ENCODE results near the gene CLCN1.
"Not testable (repeated sequence)": the region's sequence is repeated elsewhere in the genome, so short reads cannot be mapped to it uniquely, and the experiment has no call there.

Gene CLCN1

GRCh38 chr7:143315776-143316175 lies at the start of gene CLCN1:
Gene CLCN1 (plus strand): TSS chr7:143316111. CDS start chr7:143316213, 102 bp downstream.
- DNase-seq (ENCODE audit: low spot score): no peak

GRCh38 chr7:143269251-143269650 lies 46.7 kb upstream of the CLCN1 start:
- no peak for DNase-seq (ENCODE audit: low spot score)

- DNase-seq (ENCODE audit: low spot score): no peak
Observed at GRCh38 chr7:143271240-143271639, 44.7 kb upstream of the CLCN1 start.

- DNase-seq (ENCODE audit: low spot score): no peak
Observed at GRCh38 chr7:143272871-143273270, 43.0 kb upstream of the CLCN1 start.

- no peak for DNase-seq (ENCODE audit: low spot score)
Observed at GRCh38 chr7:143279186-143280098, 36.5 kb upstream of the CLCN1 start.

- DNase-seq (ENCODE audit: low spot score): no peak
Observed at GRCh38 chr7:143280160-143280559, 35.8 kb upstream of the CLCN1 start.

- DNase-seq (ENCODE audit: low spot score): no peak
Observed at GRCh38 chr7:143280566-143280965, 35.3 kb upstream of the CLCN1 start.

GRCh38 chr7:143281529-143281928 lies 34.4 kb upstream of the CLCN1 start:
- DNase-seq (ENCODE audit: low spot score): no peak

GRCh38 chr7:143282124-143282523 lies 33.8 kb upstream of the CLCN1 start:
- no peak for DNase-seq (ENCODE audit: low spot score)

GRCh38 chr7:143283381-143283780 lies 32.5 kb upstream of the CLCN1 start:
- DNase-seq (ENCODE audit: low spot score): no peak

GRCh38 chr7:143284591-143285469 lies 31.1 kb upstream of the CLCN1 start, which contains the start of gene TMEM139:
Gene TMEM139 (plus strand): TSS chr7:143284958. CDS start chr7:143285958, 1,000 bp downstream.
- no peak for DNase-seq (ENCODE audit: low spot score)

GRCh38 chr7:143285470-143285778 lies 30.5 kb upstream of the CLCN1 start:
- DNase-seq (ENCODE audit: low spot score): no peak

GRCh38 chr7:143285806-143286521 lies 29.9 kb upstream of the CLCN1 start:
- DNase-seq (ENCODE audit: low spot score): no peak

GRCh38 chr7:143286522-143286890 lies 29.4 kb upstream of the CLCN1 start:
- DNase-seq (ENCODE audit: low spot score): no peak

GRCh38 chr7:143287339-143287934 lies 28.5 kb upstream of the CLCN1 start:
- no peak for DNase-seq (ENCODE audit: low spot score)

GRCh38 chr7:143287935-143288826 lies 27.7 kb upstream of the CLCN1 start, which contains the start of gene CASP2:
Gene CASP2 (plus strand): TSS chr7:143288351. CDS start chr7:143288456, 105 bp downstream.
- DNase-seq (ENCODE audit: low spot score): peak; percentile 100

- no peak for DNase-seq (ENCODE audit: low spot score)
Observed at GRCh38 chr7:143288836-143289235, 27.1 kb upstream of the CLCN1 start.

GRCh38 chr7:143289421-143289820 lies 26.5 kb upstream of the CLCN1 start:
- no peak for DNase-seq (ENCODE audit: low spot score)

GRCh38 chr7:143289888-143290287 lies 26.0 kb upstream of the CLCN1 start:
- not testable (repeated sequence) for DNase-seq (ENCODE audit: low spot score)

GRCh38 chr7:143290293-143290692 lies 25.6 kb upstream of the CLCN1 start:
- no peak for DNase-seq (ENCODE audit: low spot score)

GRCh38 chr7:143292876-143293275 lies 23.0 kb upstream of the CLCN1 start:
- no peak for DNase-seq (ENCODE audit: low spot score)

Data from CD4-positive, alpha-beta T cell treated with Interleukin-6 at 100 ng/mL for 8 hours (primary cell).